ENCODE measurements around the gene ABCD1.

DNA sequence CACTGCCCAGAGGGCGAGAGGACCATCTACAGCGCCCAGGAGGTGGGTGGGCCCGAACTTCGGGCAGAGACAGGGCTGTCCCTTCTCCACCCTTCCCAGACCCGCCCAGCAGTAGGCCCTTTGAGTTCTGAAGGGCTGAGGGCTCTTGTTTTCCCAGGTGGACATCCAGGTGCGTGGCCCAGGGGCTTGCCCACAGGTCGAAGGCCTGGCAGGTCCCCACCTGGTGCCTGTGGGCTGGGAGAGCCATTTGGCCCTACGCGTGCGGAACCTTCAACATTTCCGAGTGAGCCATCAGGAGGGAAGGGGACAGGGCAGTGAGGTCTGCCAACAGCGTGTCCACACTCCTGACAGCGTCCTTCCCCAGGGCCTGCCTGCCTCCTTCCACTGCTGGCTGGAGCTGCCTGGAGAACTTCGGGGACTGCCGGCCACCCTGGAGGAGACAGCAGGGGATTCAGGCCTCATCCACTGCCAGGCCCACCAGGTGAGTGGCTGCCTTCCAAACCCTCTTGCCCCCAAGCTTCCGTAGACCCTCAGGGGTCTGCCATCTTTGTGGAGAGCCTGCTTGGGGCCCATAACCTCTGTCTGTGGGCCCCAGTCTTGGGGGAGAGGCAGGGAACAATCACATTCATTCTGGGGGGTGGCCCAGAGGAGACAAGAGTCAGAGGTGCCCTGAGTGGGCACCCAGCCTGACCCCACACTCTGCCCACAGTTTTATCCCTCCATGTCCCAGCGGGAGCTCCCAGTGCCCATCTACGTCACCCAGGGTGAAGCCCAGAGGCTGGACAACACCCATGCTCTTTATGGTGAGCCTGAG, 46.2 kb downstream of the ABCD1 start:
- TF ChIP-seq, protein P1, sequence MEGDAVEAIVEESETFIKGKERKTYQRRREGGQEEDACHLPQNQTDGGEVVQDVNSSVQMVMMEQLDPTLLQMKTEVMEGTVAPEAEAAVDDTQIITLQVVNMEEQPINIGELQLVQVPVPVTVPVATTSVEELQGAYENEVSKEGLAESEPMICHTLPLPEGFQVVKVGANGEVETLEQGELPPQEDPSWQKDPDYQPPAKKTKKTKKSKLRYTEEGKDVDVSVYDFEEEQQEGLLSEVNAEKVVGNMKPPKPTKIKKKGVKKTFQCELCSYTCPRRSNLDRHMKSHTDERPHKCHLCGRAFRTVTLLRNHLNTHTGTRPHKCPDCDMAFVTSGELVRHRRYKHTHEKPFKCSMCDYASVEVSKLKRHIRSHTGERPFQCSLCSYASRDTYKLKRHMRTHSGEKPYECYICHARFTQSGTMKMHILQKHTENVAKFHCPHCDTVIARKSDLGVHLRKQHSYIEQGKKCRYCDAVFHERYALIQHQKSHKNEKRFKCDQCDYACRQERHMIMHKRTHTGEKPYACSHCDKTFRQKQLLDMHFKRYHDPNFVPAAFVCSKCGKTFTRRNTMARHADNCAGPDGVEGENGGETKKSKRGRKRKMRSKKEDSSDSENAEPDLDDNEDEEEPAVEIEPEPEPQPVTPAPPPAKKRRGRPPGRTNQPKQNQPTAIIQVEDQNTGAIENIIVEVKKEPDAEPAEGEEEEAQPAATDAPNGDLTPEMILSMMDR (IDR thresholded peaks at IDR 0.05): no peak
- TF ChIP-seq POLR2A (IDR thresholded peaks at IDR 0.05): no peak

Data from tibial nerve (tissue), 3 donors.